HEK293T (cell line): ENCODE data around the gene AGPAT1.

Experiments used
- CTCF ChIA-PET: fragments of 350-600 bp; formaldehyde crosslinking; extraction: SDS; loops from one replicate; lab custom pipeline; 2021; ENCODE audit warnings: antibody characterized with exemption, inconsistent platforms; lab: Yijun Ruan, JAX
- POLR2A ChIA-PET: fragments of 350-600 bp; formaldehyde crosslinking; extraction: SDS; loops from one replicate; lab custom pipeline; 2020; ENCODE audit warnings: antibody characterized with exemption, inconsistent platforms; lab: Yijun Ruan, JAX
- DNase-seq: peaks from one replicate; pipeline ENCODE4 v3.0.0; 2012; ENCODE audit warnings: mixed read lengths; ENCODE audit errors: extremely low spot score
- ARNT ChIP-seq: fragments of 450-650 bp; IDR thresholded peaks from 2 replicates; pipeline ENCODE4 v1.6.1; 2017; ENCODE audit warnings: mild to moderate bottlenecking
- BHLHE40 ChIP-seq: fragments of 450-650 bp; IDR thresholded peaks from 2 replicates; pipeline ENCODE4 v1.6.1; 2016; ENCODE audit warnings: mild to moderate bottlenecking, moderate library complexity, borderline replicate concordance
- CTBP1 ChIP-seq: fragments of 450-650 bp; IDR thresholded peaks from 2 replicates; pipeline ENCODE4 v1.6.1; 2016; ENCODE audit warnings: borderline replicate concordance
- ELF4 ChIP-seq: fragments of 450-650 bp; IDR thresholded peaks from 2 replicates; pipeline ENCODE4 v1.6.1; 2017; ENCODE audit warnings: antibody characterized with exemption
- FOXA1 ChIP-seq: fragments of 450-650 bp; IDR thresholded peaks from 2 replicates; pipeline ENCODE4 v1.6.1; 2016; ENCODE audit warnings: mild to moderate bottlenecking
- FOXK2 ChIP-seq: fragments of 450-650 bp; IDR thresholded peaks from 2 replicates; pipeline ENCODE4 v1.6.1; 2016; ENCODE audit warnings: mild to moderate bottlenecking
- FOXM1 ChIP-seq: fragments of 450-650 bp; IDR thresholded peaks from 2 replicates; pipeline ENCODE4 v1.6.1; 2017; ENCODE audit warnings: mild to moderate bottlenecking, borderline replicate concordance
- HDGF ChIP-seq: fragments of 450-650 bp; IDR thresholded peaks from 2 replicates; pipeline ENCODE4 v1.6.1; 2017; ENCODE audit warnings: antibody characterized with exemption, borderline replicate concordance
- L3MBTL2 ChIP-seq: fragments of 450-650 bp; conservative IDR thresholded peaks from 2 replicates; pipeline ENCODE4 v1.6.1; 2016; ENCODE audit warnings: mild to moderate bottlenecking
- LEF1 ChIP-seq: fragments of 450-650 bp; IDR thresholded peaks from 2 replicates; pipeline ENCODE4 v1.6.1; 2017; ENCODE audit warnings: mild to moderate bottlenecking, borderline replicate concordance
- NFRKB ChIP-seq: fragments of 450-650 bp; IDR thresholded peaks from 2 replicates; pipeline ENCODE4 v1.6.1; 2016; ENCODE audit warnings: mild to moderate bottlenecking, moderate library complexity
- PKNOX1 ChIP-seq: fragments of 450-650 bp; IDR thresholded peaks from 2 replicates; pipeline ENCODE4 v1.6.1; 2016
- SP1 ChIP-seq: fragments of 450-650 bp; IDR thresholded peaks from 2 replicates; pipeline ENCODE4 v1.6.1; 2017
- SUZ12 ChIP-seq: fragments of 450-650 bp; IDR thresholded peaks from 2 replicates; pipeline ENCODE4 v1.6.1; 2016; ENCODE audit warnings: mild to moderate bottlenecking
- TARDBP ChIP-seq: fragments of 450-650 bp; IDR thresholded peaks from 2 replicates; pipeline ENCODE4 v1.6.1; 2016
- ZNF384 ChIP-seq: fragments of 450-650 bp; IDR thresholded peaks from 2 replicates; pipeline ENCODE4 v1.6.1; 2016

Gene AGPAT1

DNA sequence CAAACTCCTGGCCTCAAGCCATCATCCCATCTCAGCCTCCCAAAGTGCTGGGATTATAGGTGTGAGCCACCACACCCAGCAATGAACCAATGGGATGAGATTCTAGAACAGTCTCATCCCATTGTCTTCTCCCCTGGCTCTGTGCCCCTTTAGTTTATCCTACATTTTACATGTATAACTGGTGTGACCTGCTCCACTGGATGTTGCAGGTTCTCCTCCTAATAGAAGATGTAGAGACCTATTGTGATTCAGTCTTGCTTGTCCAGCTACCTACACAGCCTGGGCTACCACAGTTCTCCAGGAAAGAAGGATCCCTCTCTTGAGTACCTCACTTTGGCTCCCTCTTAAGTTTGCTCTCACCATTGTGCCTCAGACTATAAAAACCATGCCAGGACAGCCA lies 43.8 kb downstream of the AGPAT1 start:
- ChIA-PET POLR2A (no interaction called here), CTCF (no interaction called here)
- TF ChIP-seq L3MBTL2 (no peak), FOXA1 (no peak)
- DNase-seq: no peak

- POLR2A ChIA-PET: interaction anchor here (0.7 to 4.3 kb wide), 6 partner anchors 9 to 60 kb away, joined by 3 to 57 read pairs (median 12); partner anchors contain the start of genes AGPAT1 and PRRT1
- DNase-seq: no peak
- CTCF ChIA-PET: no interaction called here
- TF ChIP-seq FOXM1: no peak
- TF ChIP-seq FOXA1: no peak
- no peak for TF ChIP-seq ZNF384
Observed at GRCh38 chr6:32131439-32131948, 44.4 kb downstream of the AGPAT1 start.

- no peak for DNase-seq
- ChIA-PET CTCF (interaction anchor here (1.9 kb wide), 1 partner anchor 11 kb away, joined by 7 read pairs; no protein-coding TSS in a partner anchor), POLR2A (interaction anchor here (1.0 to 4.3 kb wide), 17 partner anchors 9 to 842 kb away, joined by 3 to 57 read pairs (median 8); partner anchors contain the start of genes AGPAT1, PBX2, PRRT1 and RNF5)
- TF ChIP-seq FOXM1 (no peak), NFRKB (no peak)
Observed at GRCh38 chr6:32129297-32130088, 46.4 kb downstream of the AGPAT1 start.

- CTCF ChIA-PET: interaction anchor here (0.7 to 1.9 kb wide), 2 partner anchors 10 to 316 kb away, joined by 7 read pairs; no protein-coding TSS in a partner anchor
- TF ChIP-seq FOXK2 (no peak), BHLHE40 (no peak), SP1 (no peak), CTBP1 (no peak), HDGF (no peak), ZNF384 (no peak), FOXA1 (no peak), SUZ12 (no peak), FOXM1 (no peak), LEF1 (no peak), ELF4 (no peak), L3MBTL2 (no peak), PKNOX1 (no peak), TARDBP (no peak), NFRKB (no peak), ARNT (no peak)
- POLR2A ChIA-PET: interaction anchor here (0.6 to 4.3 kb wide), 14 partner anchors 10 to 348 kb away, joined by 3 to 57 read pairs (median 8); partner anchors contain the start of genes AGPAT1, PBX2, PRRT1 and RNF5
- no peak for DNase-seq
Observed at GRCh38 chr6:32128751-32129296, 47.1 kb downstream of the AGPAT1 start.

DNA sequence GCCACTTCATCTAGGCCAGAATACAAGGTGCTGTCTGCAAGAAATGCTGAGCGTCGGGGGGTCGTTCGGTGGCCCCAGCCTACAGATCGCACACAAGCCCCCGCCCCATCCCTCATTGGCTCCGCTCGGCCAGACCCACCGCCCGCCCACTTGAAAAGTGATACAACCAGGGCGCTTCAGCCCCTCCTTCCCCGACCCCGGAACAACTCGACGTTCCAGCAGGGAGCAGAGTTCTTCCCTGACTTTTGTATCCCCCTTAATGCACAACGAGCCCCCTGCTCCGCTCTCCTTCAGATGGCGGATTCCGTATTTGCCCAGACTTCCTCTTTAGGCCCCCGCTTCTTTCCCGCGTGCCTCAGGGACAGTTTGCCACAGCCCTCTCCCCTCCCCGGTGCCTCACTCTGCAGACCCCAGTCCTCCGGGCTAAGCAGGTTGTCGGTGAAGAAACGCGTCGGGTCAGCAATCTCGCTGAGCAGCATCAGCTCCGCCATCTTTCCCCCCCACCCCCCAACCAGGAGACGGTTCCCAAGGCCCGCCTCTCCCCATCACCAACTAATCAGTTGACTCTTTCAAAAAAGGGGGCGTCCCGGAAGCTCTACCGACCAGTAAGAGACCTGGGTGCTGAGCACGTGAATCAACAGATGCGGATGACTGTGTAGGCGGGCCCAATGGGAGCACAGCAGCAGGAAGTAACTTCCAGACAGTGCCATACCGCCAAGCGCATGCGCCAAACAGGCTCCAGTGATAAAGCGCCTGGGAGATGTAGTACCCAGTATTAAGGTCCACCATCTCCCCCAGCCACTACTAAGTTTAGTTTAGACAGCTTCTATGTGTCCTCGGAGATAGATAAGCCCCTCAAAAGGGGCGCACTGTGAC lies 47.9 kb downstream of the AGPAT1 start, which contains the start of gene ATF6B:
ATF6B (minus strand) TSS at position 530 of the 876 bp plus-strand sequence; CDS start at position 491, 39 bp downstream.
- TF ChIP-seq HDGF (no peak), SUZ12 (no peak), BHLHE40 (no peak), PKNOX1 (no peak), ARNT (no peak), LEF1 (no peak), ELF4 (peak; percentile 51), TARDBP (no peak), FOXA1 (no peak), CTBP1 (no peak), ZNF384 (no peak), L3MBTL2 (peak; percentile 39), SP1 (no peak)
- peak; percentile 97 for DNase-seq
- ChIA-PET POLR2A (interaction anchor here (0.6 to 4.3 kb wide), 12 partner anchors 10 to 469 kb away, joined by 3 to 57 read pairs (median 6); partner anchors contain the start of genes AGPAT1, PBX2, PRRT1 and TNXB), CTCF (interaction anchor here (0.7 to 1.6 kb wide), 3 partner anchors 9 to 315 kb away, joined by 5 to 9 read pairs (median 7); no protein-coding TSS in a partner anchor)

GRCh38 chr6:32127409-32127716 lies 48.5 kb downstream of the AGPAT1 start:
- CTCF ChIA-PET: interaction anchor here (0.7 to 1.6 kb wide), 2 partner anchors 9 to 10 kb away, joined by 5 to 9 read pairs; no protein-coding TSS in a partner anchor
- no peak for DNase-seq
- POLR2A ChIA-PET: interaction anchor here (1.0 to 4.3 kb wide), 5 partner anchors 10 to 63 kb away, joined by 4 to 57 read pairs (median 9); partner anchors contain the start of genes AGPAT1, PBX2 and PRRT1
- no peak for TF ChIP-seq L3MBTL2
- TF ChIP-seq SUZ12: no peak
- no peak for TF ChIP-seq FOXK2
- no peak for TF ChIP-seq NFRKB
- no peak for TF ChIP-seq BHLHE40
- TF ChIP-seq ZNF384: no peak
- no peak for TF ChIP-seq ELF4
